HG02885 (cell line): Measurements from ENCODE around the gene RAMP3.

ENCODE experiments used
- ATAC-seq: cut with Tn5 transposase; IDR thresholded peaks from one replicate; pipeline ENCODE4 v1.9.1; 2021; ENCODE audit warnings: mild to moderate bottlenecking; ENCODE audit not compliant: unreplicated experiment, poor library complexity

Gene RAMP3

DNA sequence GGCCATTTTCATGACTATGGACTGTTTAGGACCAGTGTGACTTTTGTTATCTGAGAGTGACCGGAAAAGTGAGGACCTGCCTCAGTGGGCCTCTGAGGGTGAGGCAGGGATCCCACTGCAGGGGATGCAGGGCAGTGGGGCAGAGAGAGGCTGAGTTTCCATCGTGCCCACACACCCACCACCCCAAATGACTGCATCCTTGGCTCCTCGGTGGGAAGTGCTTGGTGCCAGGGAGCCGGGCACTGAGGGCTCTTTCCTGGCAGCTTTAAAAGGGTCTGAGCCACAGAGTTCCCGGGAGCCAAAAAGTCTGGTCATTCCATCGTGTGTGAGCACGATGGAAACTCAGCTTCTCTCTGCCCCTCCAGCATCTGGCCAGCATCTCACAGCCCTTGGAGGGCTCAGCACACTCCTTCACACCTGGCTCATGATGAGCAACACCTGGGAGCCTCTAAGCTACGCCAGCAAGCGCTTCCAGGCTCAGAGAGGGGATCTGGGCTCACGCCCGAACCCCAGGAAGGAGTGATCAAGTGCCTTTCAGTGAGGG, 59.1 kb downstream of the RAMP3 start:
- ATAC-seq = no peak

DNA sequence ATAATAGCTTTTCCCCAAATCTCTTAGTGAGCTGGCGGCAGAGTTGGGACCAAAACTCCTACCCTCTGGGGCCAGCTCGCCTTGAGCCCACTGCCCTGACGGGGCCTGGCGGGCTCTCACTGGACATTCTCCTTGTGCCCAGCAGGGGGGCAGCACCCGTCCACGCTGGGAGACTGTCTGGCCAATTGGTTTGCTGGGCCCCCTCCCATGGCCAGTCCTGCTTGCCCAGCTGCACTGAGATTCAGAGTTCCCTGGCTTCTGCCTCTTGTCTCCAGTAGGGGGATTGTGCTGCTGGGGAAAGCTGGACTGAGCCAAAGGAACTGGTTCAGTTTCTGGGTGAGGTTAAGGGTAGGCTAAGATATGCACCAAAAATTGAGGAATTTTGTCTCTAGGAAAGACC, 59.8 kb downstream of the RAMP3 start:
- ATAC-seq = no peak

DNA sequence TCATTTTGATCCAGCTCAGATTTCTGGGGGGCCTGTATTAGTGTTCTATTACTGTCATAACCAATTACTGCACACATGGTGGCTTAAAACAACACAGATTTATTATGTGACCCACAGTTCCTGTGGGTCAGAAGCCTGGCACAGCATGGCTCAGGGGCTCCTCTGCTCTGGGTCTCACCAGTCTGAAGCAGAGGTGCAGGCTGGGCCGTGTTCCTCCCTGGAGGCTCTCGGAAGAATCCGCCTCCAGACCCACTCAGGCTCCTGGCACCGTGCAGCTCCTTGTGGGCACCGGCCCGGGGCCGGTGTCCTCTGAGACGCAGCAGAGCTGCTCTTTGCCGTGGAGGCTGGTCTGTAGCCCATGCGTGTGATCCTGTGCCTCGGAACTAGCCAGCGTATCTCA, 61.5 kb downstream of the RAMP3 start:
- no peak for ATAC-seq

DNA sequence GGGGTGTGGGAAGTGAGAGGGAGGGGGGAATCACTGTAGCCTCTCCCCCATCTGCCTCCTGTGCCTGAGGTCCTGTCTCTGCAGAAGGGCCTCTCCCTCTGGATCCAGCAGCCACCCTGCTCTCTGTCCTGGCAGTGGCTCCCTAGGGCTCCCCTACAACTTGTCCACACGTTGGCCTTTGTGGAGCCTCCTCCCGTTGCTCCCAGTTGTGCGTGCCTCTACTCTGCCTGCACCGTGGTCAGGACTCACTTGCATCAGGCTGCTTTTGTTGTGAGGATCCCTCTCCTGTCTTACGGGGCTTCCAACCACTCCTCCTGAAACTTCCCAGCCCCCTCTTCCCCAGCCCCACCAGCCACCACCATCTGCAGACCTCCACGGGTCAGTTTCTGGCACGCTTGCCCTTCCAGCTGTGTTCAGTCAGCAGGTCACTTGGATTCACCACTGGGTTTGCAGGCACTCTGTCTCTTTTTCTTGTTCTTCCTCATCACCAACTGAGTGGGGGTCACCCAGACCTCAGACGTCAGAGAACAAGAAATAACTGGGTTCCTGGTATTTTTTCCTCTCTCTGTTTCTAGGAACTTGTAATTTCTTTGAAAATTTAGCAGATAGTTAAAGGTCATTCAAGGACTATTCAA, 62.3 kb downstream of the RAMP3 start:
- no peak for ATAC-seq

DNA sequence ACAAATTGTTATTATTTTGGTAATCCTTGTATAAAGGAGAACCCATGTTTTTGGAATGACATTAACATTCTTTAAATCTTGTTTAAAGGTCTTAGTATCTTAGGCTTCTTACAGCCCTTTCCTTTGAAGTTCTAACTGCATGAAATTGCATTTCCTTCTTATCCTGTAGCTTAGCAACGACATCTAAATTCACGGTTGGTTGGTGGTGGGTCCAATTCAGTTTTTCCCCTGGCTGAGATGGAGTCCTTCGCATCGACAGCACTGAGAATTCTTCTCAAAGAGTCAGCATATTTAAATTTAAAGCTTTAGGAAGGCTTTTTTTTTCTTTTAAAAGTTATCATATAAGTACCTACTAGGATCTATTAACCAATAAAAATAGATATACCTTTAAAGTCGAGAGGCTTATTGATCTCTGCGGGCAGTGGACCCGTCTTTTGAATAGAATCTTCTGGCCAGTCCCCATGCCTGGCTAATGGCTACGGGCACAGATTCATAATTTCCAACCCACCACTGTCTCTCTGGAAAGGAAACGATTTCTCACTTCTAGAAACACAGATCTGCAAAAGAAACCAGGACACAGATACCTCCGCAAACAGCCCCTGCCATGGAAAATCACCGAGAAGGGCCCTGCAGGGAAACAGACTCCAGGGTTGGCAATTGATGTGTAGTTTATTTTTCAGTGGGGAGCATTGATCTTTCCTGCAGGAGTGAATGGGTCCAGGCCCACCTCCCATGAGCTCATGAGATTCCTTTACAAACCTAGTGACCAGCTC, 63.4 kb downstream of the RAMP3 start:
- no peak for ATAC-seq

DNA sequence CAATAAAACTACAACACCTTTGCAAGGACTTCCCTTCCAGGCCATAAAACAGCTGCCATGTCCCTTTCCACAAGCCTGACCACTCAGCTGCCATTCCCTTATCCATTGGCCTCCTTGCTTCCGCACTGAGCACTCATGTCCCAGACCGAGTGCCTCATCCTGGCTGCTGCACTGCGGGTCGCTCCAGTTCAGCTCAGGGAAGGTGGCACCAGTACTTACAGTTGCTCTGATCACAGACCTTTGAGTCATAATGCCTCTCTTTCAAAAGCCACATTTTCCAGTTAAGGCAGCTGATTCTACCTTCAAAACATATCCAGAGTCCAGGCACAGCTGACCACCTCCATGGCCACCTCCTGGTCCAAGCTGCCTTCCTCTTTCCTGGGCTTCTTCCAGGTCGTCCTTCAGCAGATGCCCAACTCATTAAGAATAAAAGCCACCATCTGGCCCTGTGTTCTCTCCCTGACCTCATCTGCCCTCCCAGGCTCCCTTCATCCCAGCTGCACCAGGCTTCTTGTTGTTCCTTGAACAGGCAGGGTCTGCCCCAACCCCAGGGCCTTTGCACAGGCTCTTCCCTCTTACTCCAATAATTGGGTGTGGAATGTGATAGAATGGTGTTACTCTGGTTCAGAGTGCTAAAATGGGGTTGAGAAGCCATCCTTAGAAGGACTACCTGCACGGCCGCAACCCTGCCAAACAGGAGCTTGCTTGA, 64.5 kb downstream of the RAMP3 start:
- no peak for ATAC-seq

DNA sequence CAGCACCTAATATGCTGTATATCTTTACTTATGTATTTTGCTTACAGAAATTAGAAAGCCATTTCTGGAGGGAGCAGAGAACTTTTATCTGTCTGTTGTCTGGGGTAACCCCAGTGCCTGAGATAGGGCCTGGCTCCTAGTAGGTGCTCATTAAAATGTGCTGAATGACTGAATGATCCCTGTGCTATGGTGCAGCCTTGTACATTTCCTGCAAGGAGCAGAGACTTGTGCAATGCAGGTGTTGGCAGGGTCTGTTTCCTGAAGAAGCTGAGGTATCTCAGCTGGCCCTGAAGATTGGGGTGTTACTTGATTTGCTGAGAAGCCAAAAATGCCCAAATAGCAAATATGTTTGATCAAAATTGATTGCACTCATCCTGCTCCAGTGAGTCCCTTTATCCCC, 65.5 kb downstream of the RAMP3 start:
- ATAC-seq = no peak

DNA sequence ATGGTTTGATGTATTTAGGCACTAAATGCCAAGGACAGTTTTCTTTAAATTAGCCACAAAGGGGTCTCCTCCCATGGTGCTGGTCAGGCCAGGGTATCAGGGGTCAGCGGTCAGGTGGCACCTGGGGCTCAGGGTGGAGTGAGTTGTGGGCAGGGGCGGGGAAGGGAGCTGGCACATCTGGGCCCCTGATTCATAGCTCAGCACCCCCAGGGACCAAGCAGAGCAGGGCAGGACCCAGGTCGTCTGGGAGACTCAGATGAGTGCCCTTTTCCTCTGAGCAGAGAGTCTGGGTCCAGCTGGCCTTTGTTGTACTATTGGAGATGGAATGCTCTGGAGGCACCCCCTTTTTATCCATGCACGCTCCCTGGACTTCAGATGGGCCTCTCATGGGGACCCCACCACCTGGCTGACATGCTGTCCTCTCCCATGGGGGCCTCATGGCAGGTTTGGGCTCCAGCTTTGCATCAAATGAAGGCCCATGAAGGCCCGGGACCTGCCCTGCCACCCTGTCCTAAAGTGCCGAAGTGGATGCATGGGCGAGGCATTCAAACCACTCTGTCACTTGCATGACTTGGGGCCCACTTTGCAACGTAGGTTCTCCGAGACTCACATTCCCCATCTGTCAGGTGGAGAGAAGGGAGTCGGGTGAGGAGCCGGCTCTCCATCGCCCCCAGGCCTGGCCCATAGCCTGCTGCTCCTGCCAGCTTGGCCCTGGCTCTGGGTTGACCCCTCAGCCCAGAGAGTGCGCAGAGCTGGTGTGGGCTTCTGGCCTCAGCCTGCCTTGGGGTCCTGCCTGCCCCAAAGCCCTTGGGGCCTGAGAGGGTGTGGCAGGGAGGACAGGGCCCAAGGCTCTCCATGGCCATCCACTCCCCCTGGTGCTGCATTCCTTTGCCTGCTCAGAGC, 66.4 kb downstream of the RAMP3 start:
- ATAC-seq = no peak

DNA sequence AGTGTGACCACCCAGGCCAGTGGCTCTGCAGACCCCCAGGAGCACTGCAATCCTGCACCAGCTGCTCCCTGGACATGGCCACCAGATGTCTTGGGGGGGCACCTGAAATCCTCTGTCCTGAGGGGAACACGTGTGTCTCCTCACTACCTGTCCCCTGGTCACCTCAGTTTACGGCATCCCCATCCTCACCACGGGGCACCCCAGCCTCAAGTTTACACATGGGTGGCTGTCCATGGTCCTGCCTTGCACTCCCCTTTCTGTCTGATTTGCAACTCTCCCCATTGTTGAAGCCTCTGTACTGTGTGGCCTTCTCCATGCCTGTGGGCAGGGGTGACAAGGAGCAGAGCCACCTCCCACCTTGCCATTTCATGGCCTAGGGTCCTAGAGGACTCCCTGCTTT, 67.2 kb downstream of the RAMP3 start:
- ATAC-seq = no peak

DNA sequence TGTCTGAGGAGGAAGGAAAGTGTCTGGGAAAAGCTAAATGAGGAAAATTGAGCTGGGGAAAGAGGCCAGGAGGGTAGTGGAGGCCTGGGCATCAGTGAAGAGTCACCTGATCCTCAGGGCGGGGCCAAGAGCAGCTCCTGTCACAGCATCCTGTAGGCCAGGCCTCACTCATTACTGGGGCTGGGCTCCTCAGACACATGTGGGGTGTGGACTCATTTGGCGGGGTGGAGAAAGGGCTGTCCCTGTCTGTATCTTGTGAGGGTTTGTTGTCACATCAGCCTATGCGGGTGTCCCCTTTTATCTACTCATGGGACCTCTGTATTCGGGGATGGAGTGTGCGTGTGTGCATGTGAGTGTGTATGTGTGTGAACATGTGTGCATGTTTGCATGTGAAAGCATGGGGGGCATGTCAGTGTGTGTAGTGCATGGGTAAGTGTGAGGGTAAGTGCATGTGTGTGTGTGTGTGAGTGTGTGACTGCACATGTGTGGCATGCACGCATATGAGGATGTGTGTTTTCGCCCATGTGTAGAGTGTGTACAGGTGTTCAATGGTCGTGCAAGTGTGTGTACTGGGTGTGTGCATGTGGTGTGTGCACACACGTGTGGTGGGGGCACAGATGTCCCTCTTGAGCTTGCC, 67.8 kb downstream of the RAMP3 start:
- no peak for ATAC-seq

DNA sequence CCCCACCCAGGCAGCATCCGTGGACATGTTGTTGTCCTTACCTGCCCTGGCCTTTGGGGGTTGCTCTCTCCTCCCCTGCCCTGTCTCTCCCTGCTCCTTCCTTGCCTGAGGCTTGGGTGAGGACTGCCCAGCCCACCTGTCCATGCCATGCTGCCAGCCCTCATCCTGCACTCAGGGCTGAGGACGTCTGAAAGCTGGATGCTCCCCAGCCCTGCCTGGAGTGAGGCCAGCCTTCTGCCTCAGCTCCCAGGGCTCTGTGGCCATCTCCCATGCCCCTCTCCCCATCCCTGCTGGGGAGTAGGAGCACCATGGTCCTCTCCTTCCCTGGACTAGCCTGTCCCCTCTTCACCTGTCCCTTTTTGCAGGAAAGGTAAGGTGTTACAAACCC, 68.4 kb downstream of the RAMP3 start:
- no peak for ATAC-seq

DNA sequence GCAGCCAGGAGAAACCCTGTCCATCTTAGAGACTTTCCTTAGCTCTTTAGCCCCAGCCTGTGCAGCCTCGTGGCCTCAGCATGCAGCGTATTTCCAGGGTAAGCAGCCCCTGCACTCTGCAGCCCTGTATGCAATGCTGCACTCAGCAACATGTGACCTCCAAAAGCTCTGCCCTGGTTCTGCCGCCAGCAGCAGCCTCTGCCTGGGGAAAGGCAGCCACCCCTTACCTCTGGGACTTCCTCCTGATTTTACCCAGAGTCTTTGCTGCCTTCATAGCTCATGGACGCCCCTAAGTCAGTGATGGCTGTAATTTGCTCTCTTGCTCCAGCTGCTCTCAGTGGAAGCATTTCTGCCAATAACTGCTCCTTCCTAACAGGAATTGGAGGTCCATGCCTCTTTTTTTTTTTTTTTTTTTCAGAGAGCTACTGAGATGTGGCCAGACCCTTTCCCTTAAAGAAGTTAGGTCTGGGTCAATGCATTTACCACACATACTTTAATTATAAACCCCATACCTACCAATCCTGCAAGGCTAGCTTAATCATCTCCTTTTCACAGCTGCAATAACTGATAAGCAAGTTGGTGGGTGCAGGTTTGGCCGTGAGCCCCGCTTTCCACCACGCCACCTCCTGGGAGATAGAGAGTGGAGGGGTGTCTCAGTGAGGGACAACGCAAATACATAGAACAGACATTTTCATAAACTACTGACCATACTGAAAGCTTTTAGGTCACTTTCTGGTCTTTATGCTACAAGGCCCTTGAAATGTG, 71.7 kb downstream of the RAMP3 start:
- ATAC-seq = no peak

DNA sequence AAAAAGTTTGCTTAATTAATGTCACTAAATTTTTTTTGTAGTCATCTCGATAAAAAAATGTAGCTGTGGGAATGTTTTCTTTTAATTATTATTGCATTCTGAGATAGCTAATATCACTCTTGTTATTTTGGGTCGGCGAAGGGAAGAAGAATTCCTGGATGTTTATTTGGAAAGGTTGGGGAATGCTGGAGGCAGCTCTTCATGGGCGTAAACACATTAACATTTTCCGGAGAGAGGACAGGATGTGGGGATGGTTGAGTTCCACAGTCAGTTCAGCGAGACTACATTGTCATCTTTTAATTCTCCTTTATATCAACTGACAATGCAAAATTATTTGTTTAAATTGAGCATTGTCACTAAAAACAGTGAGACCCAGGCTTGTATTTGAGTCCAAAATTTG, 72.5 kb downstream of the RAMP3 start:
- ATAC-seq = no peak

DNA sequence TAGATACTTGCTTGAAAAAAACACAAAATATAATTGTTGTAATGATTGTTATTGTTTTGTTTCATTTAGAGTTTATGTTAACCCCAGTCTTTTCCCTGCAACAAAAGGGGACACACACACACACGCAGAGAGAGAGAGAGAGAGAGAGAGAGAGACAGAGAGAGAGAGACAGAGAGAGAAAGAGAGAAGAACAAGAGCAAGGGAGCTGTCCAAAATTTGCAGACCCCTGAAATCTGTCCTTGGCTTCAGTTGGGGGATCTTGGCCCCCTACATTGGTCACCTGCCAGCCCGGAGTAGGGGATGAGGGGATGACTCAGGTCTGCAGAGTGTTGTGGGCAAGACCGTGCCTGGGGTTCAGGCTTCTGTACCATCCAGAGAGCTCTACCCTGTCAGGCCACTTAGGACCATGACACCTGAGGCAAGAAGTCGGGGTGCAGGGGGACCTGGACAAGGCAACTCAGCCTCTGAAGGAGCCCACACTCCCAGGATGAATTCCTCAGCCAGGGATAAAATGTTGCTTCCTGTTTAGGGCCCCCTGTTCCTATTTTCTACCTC, 73.1 kb downstream of the RAMP3 start:
- no peak for ATAC-seq

DNA sequence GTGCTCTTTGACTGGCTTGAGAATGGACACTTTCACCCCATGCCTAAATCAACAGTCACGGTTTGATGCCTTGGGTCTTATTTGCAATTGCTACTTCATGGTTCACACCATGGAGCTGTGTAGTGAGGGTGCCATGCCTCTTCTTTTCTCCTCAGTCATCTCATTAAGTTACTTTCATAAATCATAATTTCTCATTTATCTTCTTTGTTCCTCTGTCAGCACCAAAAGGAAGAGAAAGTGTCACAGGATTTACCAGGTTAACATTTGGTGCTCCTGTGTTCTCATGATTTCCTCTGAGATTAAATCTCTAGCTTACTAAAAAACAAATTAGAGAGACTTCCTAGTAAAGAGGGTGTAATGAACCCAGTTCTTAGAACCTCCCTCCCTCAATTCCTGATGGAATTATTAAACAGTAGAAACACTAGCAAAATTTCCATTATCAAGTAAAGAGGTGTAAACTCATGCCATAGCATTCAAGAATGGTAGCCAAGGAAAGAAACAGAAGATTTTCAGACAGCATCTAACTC, 75.7 kb downstream of the RAMP3 start:
- no peak for ATAC-seq
